UCSD-AML1 (cell line): Measurements from ENCODE around the gene CCDC187.
A peak's percentile ranks its signal among the peaks of the same experiment; 100 is the strongest.
"Not testable (repeated sequence)": the region's sequence is repeated elsewhere in the genome, so short reads cannot be mapped to it uniquely, and the experiment has no call there.

Experiments used
- DNase-seq: peaks from one replicate; lab custom pipeline; 2025; ENCODE audit not compliant: unreplicated experiment; lab: John Stamatoyannopoulos, UW

CCDC187 gene

GRCh38 chr9:136327304-136327974 lies 23.5 kb upstream of the CCDC187 start, which contains the start of gene GPSM1:
Gene GPSM1, plus strand, starts transcription at chr9:136327539. Its CDS starts 157 bp downstream, at chr9:136327696.
- peak; percentile 72 for DNase-seq

- DNase-seq: no peak
Measured at GRCh38 chr9:136326761-136327303, 22.9 kb upstream of the CCDC187 start.

- DNase-seq: peak; percentile 62
Measured at GRCh38 chr9:136326061-136326760, 22.3 kb upstream of the CCDC187 start.

- no peak for DNase-seq
Measured at GRCh38 chr9:136325358-136325757, 21.5 kb upstream of the CCDC187 start.

- peak; percentile 23 for DNase-seq
Measured at GRCh38 chr9:136324501-136325300, 20.8 kb upstream of the CCDC187 start.

- DNase-seq: no peak
Measured at GRCh38 chr9:136323371-136323789, 19.5 kb upstream of the CCDC187 start.

GRCh38 chr9:136322756-136323330 lies 18.9 kb upstream of the CCDC187 start:
- DNase-seq: no peak

GRCh38 chr9:136321561-136321960 lies 17.7 kb upstream of the CCDC187 start:
- DNase-seq: no peak

GRCh38 chr9:136320972-136321371 lies 17.1 kb upstream of the CCDC187 start:
- not testable (repeated sequence) for DNase-seq

- not testable (repeated sequence) for DNase-seq
Measured at GRCh38 chr9:136319955-136320354, 16.1 kb upstream of the CCDC187 start.

- not testable (repeated sequence) for DNase-seq
Measured at GRCh38 chr9:136319244-136319643, 15.3 kb upstream of the CCDC187 start.

GRCh38 chr9:136318776-136319241 lies 14.9 kb upstream of the CCDC187 start:
- DNase-seq: no peak

GRCh38 chr9:136318111-136318775 lies 14.3 kb upstream of the CCDC187 start:
- no peak for DNase-seq

GRCh38 chr9:136317695-136318094 lies 13.8 kb upstream of the CCDC187 start:
- DNase-seq: no peak

GRCh38 chr9:136316896-136317676 lies 13.2 kb upstream of the CCDC187 start:
- DNase-seq: no peak

GRCh38 chr9:136316271-136316751 lies 12.4 kb upstream of the CCDC187 start:
- DNase-seq: no peak

GRCh38 chr9:136314944-136315343 lies 11.1 kb upstream of the CCDC187 start:
- DNase-seq: no peak

- DNase-seq: no peak
Measured at GRCh38 chr9:136314056-136314416, 10.1 kb upstream of the CCDC187 start.
